IPS-NIHi7 (cell line): ENCODE measurements around the gene CRHBP.
"Not testable (repeated sequence)": the region's sequence is repeated elsewhere in the genome, so short reads cannot be mapped to it uniquely, and the experiment has no call there.

Experiments
- DNase-seq: peaks from one replicate; pipeline ENCODE4 v3.0.0; 2012; ENCODE audit warnings: mixed read lengths; ENCODE audit errors: extremely low spot score

The CRHBP gene

GRCh38 chr5:76958991-76959767 is 6.3 kb downstream of the CRHBP start:
- DNase-seq, result no peak

- peak; percentile 25 for DNase-seq
Observed at GRCh38 chr5:76960004-76960625, 7.3 kb downstream of the CRHBP start.

GRCh38 chr5:76964060-76964459 is 11.2 kb downstream of the CRHBP start:
- no peak for DNase-seq

GRCh38 chr5:76971511-76971910 is 18.7 kb downstream of the CRHBP start:
- no peak for DNase-seq

- no peak for DNase-seq
Observed at GRCh38 chr5:76972689-76973088, 19.8 kb downstream of the CRHBP start.

GRCh38 chr5:76974785-76975184 is 21.9 kb downstream of the CRHBP start:
- DNase-seq, result no peak

- no peak for DNase-seq
Observed at GRCh38 chr5:76978869-76979268, 26.0 kb downstream of the CRHBP start.

- DNase-seq, result no peak
Observed at GRCh38 chr5:76980518-76981144, 27.8 kb downstream of the CRHBP start.

GRCh38 chr5:76982450-76982849 is 29.6 kb downstream of the CRHBP start:
- DNase-seq, result no peak

GRCh38 chr5:76983468-76983867 is 30.6 kb downstream of the CRHBP start:
- no peak for DNase-seq

GRCh38 chr5:76986825-76987526 is 34.1 kb downstream of the CRHBP start:
- peak; percentile 24 for DNase-seq

- DNase-seq, result no peak
Observed at GRCh38 chr5:76990899-76991459, 38.1 kb downstream of the CRHBP start.

GRCh38 chr5:76993436-76993835 is 40.6 kb downstream of the CRHBP start:
- DNase-seq, result not testable (repeated sequence)

GRCh38 chr5:76994337-76994736 is 41.5 kb downstream of the CRHBP start:
- DNase-seq, result no peak

- DNase-seq, result not testable (repeated sequence)
Observed at GRCh38 chr5:76998251-76998650, 45.4 kb downstream of the CRHBP start.

GRCh38 chr5:76999451-76999850 is 46.6 kb downstream of the CRHBP start:
- DNase-seq, result no peak

GRCh38 chr5:77003246-77003645 is 50.4 kb downstream of the CRHBP start:
- DNase-seq, result no peak

GRCh38 chr5:77006124-77006523 is 53.3 kb downstream of the CRHBP start:
- no peak for DNase-seq

- no peak for DNase-seq
Observed at GRCh38 chr5:77008413-77008812, 55.6 kb downstream of the CRHBP start.

- no peak for DNase-seq
Observed at GRCh38 chr5:77010243-77010642, 57.4 kb downstream of the CRHBP start.

- DNase-seq, result no peak
Observed at GRCh38 chr5:77011498-77011897, 58.7 kb downstream of the CRHBP start.

- DNase-seq, result no peak
Observed at GRCh38 chr5:77012601-77013000, 59.8 kb downstream of the CRHBP start.
